MM.1S (cell line): ENCODE data around the gene ATOH8.

ENCODE experiments used
- DNase-seq: peaks from one replicate; pipeline ENCODE4 v3.0.0-alpha.2; 2015
- H2AFZ ChIP-seq: fragments of 300-600 bp; sonication (generic); 2 replicates; pipeline ENCODE4 v1.6.0; 2016; ENCODE audit warnings: antibody characterized with exemption, low read length
- H3F3A ChIP-seq: fragments of 300-600 bp; sonication (generic); 2 replicates; pipeline ENCODE4 v1.6.1; 2016; ENCODE audit warnings: mild to moderate bottlenecking, antibody characterized with exemption, low read length, moderate library complexity, mixed read lengths; ENCODE audit not compliant: insufficient read depth
- H3K27ac ChIP-seq: fragments of 300-600 bp; sonication (generic); 2 replicates; pipeline ENCODE4 v1.5.1; 2016; ENCODE audit warnings: mild to moderate bottlenecking, low read length
- H3K27me3 ChIP-seq: fragments of 300-600 bp; sonication (generic); replicated peaks from 2 replicates; pipeline ENCODE4 v1.6.0; 2016; ENCODE audit warnings: low read length; ENCODE audit not compliant: insufficient read depth
- H3K36me3 ChIP-seq: fragments of 300-600 bp; sonication (generic); replicated peaks from 2 replicates; pipeline ENCODE4 v1.6.1; 2016; ENCODE audit warnings: mild to moderate bottlenecking, low read length, mixed read lengths; ENCODE audit not compliant: insufficient read depth
- H3K4me1 ChIP-seq: fragments of 300-600 bp; sonication (generic); 2 replicates; pipeline ENCODE4 v1.6.1; 2016; ENCODE audit warnings: low read length, mixed read lengths
- H3K4me2 ChIP-seq: fragments of 300-600 bp; sonication (generic); 2 replicates; pipeline ENCODE4 v1.6.0; 2016; ENCODE audit warnings: low read depth, low read length
- H3K4me3 ChIP-seq: fragments of 300-600 bp; sonication (generic); 2 replicates; pipeline ENCODE4 v1.5.1; 2016; ENCODE audit warnings: low read length, mixed read lengths
- H3K79me2 ChIP-seq: fragments of 300-600 bp; sonication (generic); 2 replicates; pipeline ENCODE4 v1.6.1; 2016; ENCODE audit warnings: mixed run types, low read length, mixed read lengths
- H3K9ac ChIP-seq: fragments of 300-600 bp; sonication (generic); 2 replicates; pipeline ENCODE4 v1.6.1; 2016; ENCODE audit warnings: low read length, mixed read lengths
- H3K9me2 ChIP-seq: fragments of 300-600 bp; sonication (generic); replicated peaks from 2 replicates; pipeline ENCODE4 v1.6.1; 2016; ENCODE audit warnings: mild to moderate bottlenecking, low read length, mixed read lengths; ENCODE audit not compliant: insufficient read depth
- H3K9me3 ChIP-seq: fragments of 300-600 bp; sonication (generic); replicated peaks from 2 replicates; pipeline ENCODE4 v1.6.1; 2016; ENCODE audit warnings: mild to moderate bottlenecking, low read length, mixed read lengths; ENCODE audit not compliant: insufficient read depth
- H4K20me1 ChIP-seq: fragments of 300-600 bp; sonication (generic); 2 replicates; pipeline ENCODE4 v1.6.1; 2016; ENCODE audit warnings: mild to moderate bottlenecking, low read length, moderate library complexity, mixed read lengths; ENCODE audit not compliant: insufficient read depth
- EZH2 ChIP-seq: fragments of 300-600 bp; sonication (generic); optimal IDR thresholded peaks from 2 replicates; pipeline ENCODE3; 2017; ENCODE audit warnings: low read depth, mild to moderate bottlenecking, antibody characterized with exemption, low read length, mixed read lengths
- EZH2phosphoT487 ChIP-seq: fragments of 300-600 bp; sonication (generic); IDR thresholded peaks from 2 replicates; pipeline ENCODE4 v1.6.1; 2018; ENCODE audit warnings: antibody characterized with exemption, low read length
- TF ChIP-seq, protein P1 (sequence below): fragments of 300-600 bp; sonication (generic); IDR thresholded peaks from 2 replicates; pipeline ENCODE4 v1.5.1; 2016; ENCODE audit warnings: antibody characterized with exemption, low read length, mixed read lengths

Gene ATOH8

DNA sequence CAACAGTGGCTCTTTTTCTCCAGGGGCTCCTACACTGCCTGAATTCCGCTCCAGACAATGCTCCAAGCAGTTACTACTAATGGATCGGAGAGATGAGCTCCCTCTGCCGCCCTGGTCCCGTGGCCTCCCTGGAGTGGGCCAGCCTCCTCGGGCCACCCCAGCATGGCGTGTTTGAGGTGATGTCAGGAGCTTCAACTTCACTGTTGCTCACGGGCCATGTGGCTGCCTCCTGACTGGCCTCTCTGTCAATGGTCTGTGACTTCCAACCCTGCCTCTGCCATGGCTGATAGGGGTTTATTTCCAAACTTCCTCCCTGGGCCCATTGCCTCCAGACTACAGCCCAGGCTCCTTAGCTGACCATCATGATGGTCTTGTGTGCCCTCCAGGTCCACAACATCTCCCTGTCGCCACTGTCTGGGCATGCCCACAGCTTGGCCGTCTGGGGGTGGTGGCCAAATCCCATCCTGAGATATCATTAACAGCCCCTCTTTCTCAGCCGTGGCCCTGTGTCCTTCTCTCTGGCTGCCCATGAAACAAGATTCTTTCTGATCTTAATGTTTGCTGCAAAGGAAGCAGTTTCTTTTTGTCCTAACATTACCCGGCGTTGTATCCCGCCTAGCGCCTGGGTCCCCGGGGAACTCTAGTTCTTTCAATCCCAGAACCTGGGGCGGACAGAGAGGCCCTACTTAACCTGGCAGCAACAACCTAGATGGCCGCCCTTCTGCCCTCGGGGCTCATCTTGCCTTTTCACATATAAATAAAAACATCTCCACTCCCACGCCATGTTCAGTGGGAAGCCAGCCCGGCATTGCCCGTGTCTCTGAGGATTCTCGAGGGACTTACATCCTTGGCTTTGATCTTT is 38.1 kb downstream of the ATOH8 start:
- TF ChIP-seq, protein P1, sequence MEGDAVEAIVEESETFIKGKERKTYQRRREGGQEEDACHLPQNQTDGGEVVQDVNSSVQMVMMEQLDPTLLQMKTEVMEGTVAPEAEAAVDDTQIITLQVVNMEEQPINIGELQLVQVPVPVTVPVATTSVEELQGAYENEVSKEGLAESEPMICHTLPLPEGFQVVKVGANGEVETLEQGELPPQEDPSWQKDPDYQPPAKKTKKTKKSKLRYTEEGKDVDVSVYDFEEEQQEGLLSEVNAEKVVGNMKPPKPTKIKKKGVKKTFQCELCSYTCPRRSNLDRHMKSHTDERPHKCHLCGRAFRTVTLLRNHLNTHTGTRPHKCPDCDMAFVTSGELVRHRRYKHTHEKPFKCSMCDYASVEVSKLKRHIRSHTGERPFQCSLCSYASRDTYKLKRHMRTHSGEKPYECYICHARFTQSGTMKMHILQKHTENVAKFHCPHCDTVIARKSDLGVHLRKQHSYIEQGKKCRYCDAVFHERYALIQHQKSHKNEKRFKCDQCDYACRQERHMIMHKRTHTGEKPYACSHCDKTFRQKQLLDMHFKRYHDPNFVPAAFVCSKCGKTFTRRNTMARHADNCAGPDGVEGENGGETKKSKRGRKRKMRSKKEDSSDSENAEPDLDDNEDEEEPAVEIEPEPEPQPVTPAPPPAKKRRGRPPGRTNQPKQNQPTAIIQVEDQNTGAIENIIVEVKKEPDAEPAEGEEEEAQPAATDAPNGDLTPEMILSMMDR = no peak
- TF ChIP-seq EZH2 (no peak), EZH2phosphoT487 (no peak)
- Histone ChIP-seq H3K9me3 (no peaks in the 10 kb centered on the region), H3F3A (no peaks in the 10 kb centered on the region), H3K79me2 (no peaks in the 10 kb centered on the region), H3K27me3 (no peaks in the 10 kb centered on the region), H4K20me1 (no peaks in the 10 kb centered on the region), H3K9me2 (no peaks in the 10 kb centered on the region), H2AFZ (no peak overlapping the region), H3K4me3 (no peak overlapping the region), H3K9ac (no peak overlapping the region), H3K27ac (no peak overlapping the region), H3K4me1 (no peaks in the 10 kb centered on the region), H3K4me2 (no peak overlapping the region), H3K36me3 (no peaks in the 10 kb centered on the region)
- DNase-seq = no peak

DNA sequence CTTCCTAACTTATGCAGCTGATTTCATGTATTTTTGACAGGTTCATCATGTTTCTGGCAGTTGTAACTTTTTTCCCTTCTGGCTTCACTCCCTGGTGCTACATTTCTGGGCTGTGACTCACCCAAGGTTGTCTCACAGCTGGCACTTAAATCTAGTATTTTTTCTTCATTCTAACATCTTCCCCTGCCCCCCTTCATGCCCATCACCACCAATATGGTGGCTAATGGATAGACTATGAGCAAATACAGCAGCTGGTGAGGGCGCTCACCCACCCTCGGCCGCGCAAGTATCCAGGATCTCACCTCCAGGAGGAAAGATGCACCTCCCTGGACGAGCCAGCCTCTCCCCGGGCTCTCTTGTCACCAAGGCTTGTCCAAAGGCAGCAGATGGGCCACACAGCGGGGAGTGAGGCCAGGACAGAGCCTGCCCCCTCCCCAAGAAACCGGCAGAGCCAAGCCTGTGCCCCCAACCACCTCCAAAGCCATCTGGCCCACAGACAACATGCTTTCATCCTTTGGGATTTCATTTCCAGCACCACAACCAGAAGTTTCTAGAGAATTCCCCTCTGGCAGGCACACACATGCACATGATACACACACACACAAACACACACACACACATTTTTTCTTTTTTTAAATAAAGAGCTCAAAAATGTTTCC is 39.1 kb downstream of the ATOH8 start:
- Histone ChIP-seq H3K4me1 (no peaks in the 10 kb centered on the region), H4K20me1 (no peaks in the 10 kb centered on the region), H3K36me3 (no peaks in the 10 kb centered on the region), H3K27ac (no peak overlapping the region), H3K27me3 (no peaks in the 10 kb centered on the region), H3K9ac (no peak overlapping the region), H3K79me2 (no peaks in the 10 kb centered on the region), H3K9me2 (no peaks in the 10 kb centered on the region), H3K9me3 (no peaks in the 10 kb centered on the region), H3K4me3 (no peak overlapping the region), H3F3A (no peaks in the 10 kb centered on the region), H3K4me2 (no peak overlapping the region), H2AFZ (no peak overlapping the region)
- TF ChIP-seq EZH2 (no peak), EZH2phosphoT487 (no peak)
- TF ChIP-seq, protein P1 = no peak
- DNase-seq = no peak

DNA sequence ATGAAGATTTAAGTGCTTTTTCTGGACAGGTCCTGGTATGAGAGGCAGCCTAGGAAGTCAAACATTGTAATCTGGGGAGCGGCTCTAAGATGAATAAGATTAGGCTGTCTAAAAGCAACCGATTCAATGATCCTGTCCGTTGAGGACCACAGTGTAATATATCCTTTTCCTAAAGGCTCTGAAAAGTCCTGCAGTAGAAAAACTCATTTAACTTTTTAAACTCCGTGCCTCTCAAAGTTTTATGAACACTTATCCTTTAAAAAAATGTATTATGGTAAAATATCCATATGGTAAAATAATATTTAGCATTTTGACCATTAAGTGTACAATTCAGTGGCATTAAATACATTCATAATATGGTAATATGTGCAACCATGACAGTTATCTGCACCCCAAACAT is 39.8 kb downstream of the ATOH8 start:
- no peaks in the 10 kb centered on the region for H4K20me1 ChIP-seq
- no peaks in the 10 kb centered on the region for H3K36me3 ChIP-seq
- H3K4me2 ChIP-seq = no peak overlapping the region
- H3K4me3 ChIP-seq = no peak overlapping the region
- no peaks in the 10 kb centered on the region for H3K9me3 ChIP-seq
- H3K9me2 ChIP-seq = no peaks in the 10 kb centered on the region
- no peak overlapping the region for H3K27ac ChIP-seq
- no peaks in the 10 kb centered on the region for H3F3A ChIP-seq
- H3K4me1 ChIP-seq = no peaks in the 10 kb centered on the region
- H3K79me2 ChIP-seq = no peaks in the 10 kb centered on the region
- H3K9ac ChIP-seq = no peak overlapping the region
- no peak overlapping the region for H2AFZ ChIP-seq
- no peaks in the 10 kb centered on the region; the same call in 1 of the 2 replicates for H3K27me3 ChIP-seq
- DNase-seq = no peak
- TF ChIP-seq EZH2phosphoT487 (no peak), EZH2 (no peak)
- TF ChIP-seq, protein P1 = no peak
